Testis (tissue), 3 donors: ENCODE results near the gene DDHD1. TPM values are rescaled to one million over a fixed set of nuclear protein-coding genes. Genes with fewer than 3 reads are reported as not detected.
A peak's percentile ranks its signal among the peaks of the same experiment; 100 is the strongest.
"Not testable (repeated sequence)": the region's sequence is repeated elsewhere in the genome, so short reads cannot be mapped to it uniquely, and the experiment has no call there.

ENCODE experiments used
- DNase-seq: peaks from one replicate; pipeline ENCODE4 v3.0.0-alpha.2; 2019
- H3K27ac ChIP-seq, 2 donors: fragments of 200-600 bp; sonication (generic); one replicate each; pipeline ENCODE4 v1.5.1; 2019
- H3K27me3 ChIP-seq: fragments of 200-600 bp; sonication (generic); one replicate; pipeline ENCODE4 v1.5.1; 2019
- H3K36me3 ChIP-seq: fragments of 200-600 bp; sonication (generic); one replicate; pipeline ENCODE4 v1.5.1; 2017; ENCODE audit warnings: low read depth; ENCODE audit errors: missing control alignments
- H3K4me1 ChIP-seq: fragments of 200-600 bp; sonication (generic); one replicate; pipeline ENCODE4 v1.5.1; 2019
- H3K4me3 ChIP-seq, 2 donors: fragments of 200-600 bp; sonication (generic); one replicate each; pipeline ENCODE4 v1.5.1; 2017 to 2019
- H3K9me3 ChIP-seq: fragments of 200-600 bp; sonication (generic); one replicate; pipeline ENCODE4 v1.5.1; 2017
- CTCF ChIP-seq, 3 experiments: fragments of 450-650 bp in 2 of 3; fragments of 200-600 bp in 1 of 3; sonication (generic) in 1 of 3; IDR thresholded peaks; one replicate each; pipeline ENCODE4 v1.5.1; 2016 to 2019; ENCODE audit warnings: antibody characterized with exemption in 3 of 3, mild to moderate bottlenecking in 2 of 3, moderate library complexity in 1 of 3
- POLR2A ChIP-seq: fragments of 450-650 bp; IDR thresholded peaks from one replicate; pipeline ENCODE4 v1.6.1; 2017; ENCODE audit warnings: antibody characterized with exemption, mild to moderate bottlenecking, moderate library complexity
- WGBS, 2 donors: methylation state at CpG; one replicate each; pipeline ENCODE4 v1.1.5; 2018; 5-methylcytosine and 5-hydroxymethylcytosine counted together
- intact Hi-C: fragments of 100-400 bp; cut with DNase I; formaldehyde crosslinking; loops from one replicate; pipeline ENCODE4 v1.15.1; 2023; ENCODE audit warnings: low total_unique reads
- polyA plus RNA-seq: library from polyadenylated mRNA; stranded (reverse); fragments of 350-450 nt; fragmentation: Illumina TruSeq; extraction: RNeasy Lipid Tissue Mini Kit (QIAGEN cat#74804); gene quantifications from one replicate; pipeline ENCODE4 v1.2.3, GENCODE V29; 2014; ENCODE audit warnings: low read depth, low replicate concordance; ENCODE audit not compliant: insufficient read depth
- total RNA-seq, 2 donors: library from RNA; depleted of rRNA; stranded (reverse); fragments of >200 nt; gene quantifications; one replicate each; pipeline ENCODE4 v1.2.3, GENCODE V29; 2016

DDHD1 gene
- total and polyA plus RNA-seq, 3 donors from 2014 or later: 41.6 to 76.2 (median 72.7) TPM

- no peak for TF ChIP-seq POLR2A
- TF ChIP-seq CTCF (IDR thresholded peaks at IDR 0.05): no peak
- no peak for DNase-seq
- H3K4me1 ChIP-seq: no peaks in the 10 kb centered on the region
- no peaks in the 10 kb centered on the region for H3K27me3 ChIP-seq
- H3K9me3 ChIP-seq: no peaks in the 10 kb centered on the region
- 93 to 96% methylated on average over 13 of the region's 13 CpGs for WGBS, 2 donors
- H3K27ac ChIP-seq: no peak overlapping the region
- no peaks in the 10 kb centered on the region for H3K36me3 ChIP-seq
- intact Hi-C loops: no loop called here
- H3K4me3 ChIP-seq: no peak overlapping the region
These were observed 27.4 kb upstream of the DDHD1 start for GRCh38 chr14:53180272-53181221.

GRCh38 chr14:53179486-53180005 lies 26.4 kb upstream of the DDHD1 start:
- H3K4me1 ChIP-seq, H3K4me3 ChIP-seq, H3K9me3 ChIP-seq, DNase-seq, H3K27ac ChIP-seq, H3K27me3 ChIP-seq, intact Hi-C loops, H3K36me3 ChIP-seq: not testable (repeated sequence)
- 70 to 84% methylated on average over 2 of the region's 2 CpGs for WGBS, 2 donors

GRCh38 chr14:53175375-53175774 lies 22.3 kb upstream of the DDHD1 start:
- Histone ChIP-seq H3K4me1 (no peaks in the 10 kb centered on the region), H3K27ac (no peak overlapping the region), H3K36me3 (no peaks in the 10 kb centered on the region), H3K4me3 (no peak overlapping the region), H3K27me3 (no peaks in the 10 kb centered on the region), H3K9me3 (no peaks in the 10 kb centered on the region)
- intact Hi-C loops: no loop called here
- WGBS, 2 donors: 89 to 90% methylated on average over 4 of the region's 4 CpGs
- DNase-seq: no peak
- TF ChIP-seq CTCF (IDR thresholded peaks at IDR 0.05) (no peak), POLR2A (no peak)

- intact Hi-C loops: no loop called here
- TF ChIP-seq CTCF (IDR thresholded peaks at IDR 0.05): no peak
- no peak for TF ChIP-seq POLR2A
These were observed 21.8 kb upstream of the DDHD1 start for GRCh38 chr14:53174918-53175317.

GRCh38 chr14:53168786-53169185 lies 15.7 kb upstream of the DDHD1 start:
- intact Hi-C loops: no loop called here
- Histone ChIP-seq H3K27me3 (no peaks in the 10 kb centered on the region), H3K27ac (no peak overlapping the region), H3K4me3 (peak overlapping the region; percentile 10 to 40), H3K9me3 (no peaks in the 10 kb centered on the region), H3K4me1 (peaks cover 5% of the 10 kb centered on the region), H3K36me3 (no peaks in the 10 kb centered on the region)
- TF ChIP-seq CTCF (IDR thresholded peaks at IDR 0.05) (no peak), POLR2A (no peak)
- 59 to 68% methylated on average over 9 of the region's 9 CpGs for WGBS, 2 donors
- DNase-seq: peak; percentile 77

More at GRCh38 chr14:53174918-53175317, 21.8 kb upstream of the DDHD1 start:
- Histone ChIP-seq H3K4me1 (no peaks in the 10 kb centered on the region), H3K27ac (no peak overlapping the region), H3K9me3 (no peaks in the 10 kb centered on the region), H3K4me3 (no peak overlapping the region), H3K36me3 (no peaks in the 10 kb centered on the region), H3K27me3 (no peaks in the 10 kb centered on the region)
- DNase-seq: no peak
- WGBS, 2 donors: 75 to 78% methylated on average over 4 of the region's 4 CpGs
